HG03571 (cell line): ENCODE measurements around the gene EIF4E2.

Experiments used
- ATAC-seq: cut with Tn5 transposase; IDR thresholded peaks from one replicate; pipeline ENCODE4 v1.9.1; 2021; ENCODE audit not compliant: unreplicated experiment

The EIF4E2 gene

DNA sequence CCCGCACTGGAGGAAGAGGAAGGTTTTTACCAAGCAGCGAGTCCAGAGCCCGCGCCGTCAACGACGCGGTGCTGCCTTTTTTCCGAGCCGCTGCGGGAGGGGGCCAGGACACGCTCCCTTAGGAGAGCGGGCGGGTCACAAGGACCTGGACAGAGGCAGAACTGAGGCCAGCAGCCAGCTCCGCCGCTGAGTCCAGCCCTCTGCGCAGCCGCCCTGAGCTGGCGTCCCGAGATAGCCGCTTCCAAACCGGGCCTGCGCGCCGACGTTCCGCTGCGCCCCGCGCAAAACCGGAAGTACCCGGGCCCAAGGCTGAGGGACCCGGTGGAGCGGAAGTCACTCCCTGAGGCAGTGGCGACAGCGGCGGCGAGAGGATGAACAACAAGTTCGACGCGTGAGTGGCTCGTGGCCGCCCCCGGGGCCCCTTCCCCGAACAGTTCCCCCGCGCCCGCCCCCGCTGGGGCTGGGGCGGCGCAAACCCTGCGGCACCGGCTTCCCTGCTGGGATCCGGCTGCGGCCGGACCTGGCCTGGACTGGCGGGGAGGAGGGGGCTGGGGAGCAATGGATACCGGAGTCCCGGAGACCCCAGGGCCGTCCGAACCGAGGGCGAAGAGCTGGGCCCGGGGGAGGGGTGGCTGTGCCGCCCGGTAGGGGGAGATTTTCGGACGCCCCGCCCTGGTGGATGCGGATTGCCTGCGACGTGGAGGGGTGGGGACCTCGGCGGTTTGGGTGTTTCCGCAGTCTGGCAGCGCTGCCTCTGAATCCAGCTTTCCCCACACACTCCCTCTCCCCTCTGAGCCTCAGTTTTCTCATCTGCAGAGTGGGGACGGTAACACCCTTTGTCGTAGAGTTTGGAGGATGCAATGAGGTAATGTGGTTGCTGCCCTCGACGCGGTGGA, at the start of gene EIF4E2, which contains the start of gene TIGD1:
Gene EIF4E2 (plus strand): TSS at position 336 of the 896 bp plus-strand sequence. CDS start 36 bp downstream, at position 372.
Gene TIGD1 (minus strand): TSS at position 204 of the 896 bp plus-strand sequence. CDS start 675 bp downstream, outside the sequence.
- peak; percentile 93 for ATAC-seq

DNA sequence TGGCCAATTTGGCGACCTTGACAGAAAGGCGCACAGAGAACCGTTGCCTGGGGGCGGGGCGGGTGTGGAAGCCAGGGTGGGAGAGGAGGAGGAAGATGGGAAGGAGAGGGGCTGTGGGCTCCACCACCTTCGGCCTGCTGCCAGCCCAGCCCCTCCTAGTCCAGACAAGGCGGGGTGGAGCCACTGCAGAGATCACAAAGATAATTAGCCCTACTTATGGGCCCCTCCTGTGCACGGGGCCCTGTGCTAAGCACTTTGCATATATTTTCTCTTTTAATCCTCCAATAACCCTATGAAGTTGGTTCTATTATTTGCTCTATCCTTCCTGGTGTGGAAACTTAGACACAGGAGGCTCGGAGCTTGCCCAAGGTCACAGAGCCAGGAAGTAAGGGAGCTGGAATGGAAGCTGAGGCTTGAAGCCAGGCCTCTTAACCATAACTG, 49.1 kb upstream of the EIF4E2 start:
- no peak for ATAC-seq

DNA sequence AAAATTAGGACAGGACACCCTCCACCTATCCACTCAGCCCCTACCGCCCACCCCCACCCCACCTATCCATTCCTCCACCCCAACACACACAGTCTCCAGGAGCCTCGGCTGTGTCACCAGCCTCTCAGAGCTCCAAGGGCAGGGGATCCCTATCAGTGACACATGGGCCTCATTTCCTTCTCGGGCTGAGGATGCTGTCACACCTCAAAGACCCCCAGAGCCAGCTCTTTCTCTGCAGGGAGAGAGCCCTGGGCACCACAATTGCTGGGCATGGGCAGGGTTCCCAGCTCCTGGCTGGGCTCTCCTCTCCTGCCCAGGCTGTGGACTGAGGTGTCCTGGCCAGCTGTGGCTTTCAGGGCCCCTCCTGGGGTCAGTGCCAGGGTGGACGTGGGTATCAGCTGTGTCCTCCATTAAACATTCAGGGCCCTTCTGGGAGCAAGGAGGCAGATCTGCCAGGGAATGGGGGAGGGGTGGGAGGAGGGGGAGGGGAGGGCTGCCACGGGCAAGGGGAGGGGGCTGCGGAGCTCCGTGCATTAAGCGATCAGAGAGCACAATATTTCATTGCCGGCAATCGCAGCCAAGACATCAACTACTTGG, 48.6 kb upstream of the EIF4E2 start:
- no peak for ATAC-seq

DNA sequence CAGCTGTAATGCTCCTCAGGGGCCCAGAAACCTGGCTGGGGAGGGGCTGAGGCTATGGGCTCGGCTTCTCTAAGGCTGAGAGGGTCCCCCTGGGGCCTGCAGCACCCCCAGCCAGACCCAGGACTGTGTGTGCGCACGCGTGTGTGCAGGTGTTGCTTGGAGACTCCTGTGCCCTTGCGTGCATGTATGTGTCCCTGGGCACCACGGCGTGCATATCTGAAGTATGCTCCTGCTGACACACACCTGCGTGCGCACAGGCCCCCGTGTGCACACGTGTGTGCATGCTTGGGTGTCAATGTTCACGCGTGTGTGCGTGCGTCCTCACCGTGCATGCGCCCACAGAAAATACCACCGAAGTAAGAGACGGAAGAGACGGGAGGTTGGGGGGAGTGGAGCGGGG, 48.0 kb upstream of the EIF4E2 start:
- no peak for ATAC-seq

GRCh38 chr2:232502911-232503808, 47.3 kb upstream of the EIF4E2 start:
- ATAC-seq = no peak

DNA sequence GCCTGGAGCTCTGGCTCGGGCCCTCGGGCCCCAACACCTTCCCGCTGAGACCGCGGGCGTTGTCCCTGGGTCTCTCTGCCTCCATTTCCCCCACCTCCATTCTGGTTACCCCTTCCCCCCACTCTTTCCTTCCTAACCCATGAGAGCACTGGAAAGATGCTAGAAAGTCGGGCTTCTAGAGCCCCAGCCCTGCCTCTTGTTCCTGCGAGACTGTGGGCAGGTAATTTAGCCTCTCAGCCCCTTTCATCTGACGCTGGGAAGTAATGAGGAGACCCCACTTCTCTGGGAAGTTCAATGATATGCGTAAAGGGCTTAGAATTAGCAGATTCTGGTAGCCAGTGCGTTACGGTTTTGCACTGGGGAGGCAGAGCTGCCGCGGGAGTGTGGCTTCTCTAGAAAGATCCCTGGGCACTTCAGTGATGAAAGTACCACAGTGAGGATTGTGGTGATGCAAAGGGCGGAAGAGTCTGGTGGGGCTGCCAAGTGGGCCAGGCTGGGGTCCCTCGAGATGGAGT, 46.6 kb upstream of the EIF4E2 start:
- ATAC-seq = no peak

GRCh38 chr2:232504438-232504837, 46.1 kb upstream of the EIF4E2 start:
- no peak for ATAC-seq

DNA sequence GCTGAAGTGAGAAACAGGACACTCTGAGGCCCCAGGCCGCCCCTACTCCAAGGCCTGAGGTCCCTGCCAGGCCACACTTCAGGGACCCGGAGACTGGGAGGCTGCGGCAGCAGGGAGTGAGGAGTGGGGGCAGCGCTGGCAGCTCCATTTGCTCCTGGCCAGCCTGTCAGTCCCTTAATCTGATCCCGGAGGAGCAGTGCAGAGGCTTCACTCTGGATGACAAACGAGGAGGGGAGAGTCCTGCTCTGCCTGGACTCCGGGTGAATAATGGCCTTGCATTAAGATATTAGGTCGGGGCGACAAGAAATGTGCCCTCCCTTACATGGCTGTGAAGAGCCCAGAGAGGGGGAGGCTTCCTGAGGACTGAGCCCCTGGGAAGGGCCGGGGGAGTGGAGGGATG, 44.6 kb upstream of the EIF4E2 start:
- ATAC-seq = no peak

GRCh38 chr2:232506709-232507108, 43.8 kb upstream of the EIF4E2 start:
- no peak for ATAC-seq

DNA sequence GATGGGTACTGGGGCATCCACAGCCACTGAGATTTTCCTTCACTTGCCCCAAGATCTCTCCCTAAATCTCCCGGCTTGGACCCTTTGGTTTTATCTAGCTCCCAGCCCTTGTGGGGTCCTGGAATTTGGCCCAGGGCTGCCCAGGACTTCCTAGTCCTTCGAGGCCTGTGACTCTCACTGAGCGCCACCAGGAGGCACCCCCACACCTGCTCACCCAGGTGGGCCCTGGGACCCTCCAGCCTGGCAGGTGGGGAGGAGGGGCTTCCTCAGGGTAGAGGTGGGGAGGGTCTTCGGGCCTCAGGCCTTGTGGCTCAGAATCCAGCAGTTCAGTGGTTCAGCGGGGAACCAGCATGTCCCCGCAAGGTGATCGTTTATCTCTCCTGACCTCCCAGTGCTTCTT, 42.2 kb upstream of the EIF4E2 start:
- no peak for ATAC-seq

GRCh38 chr2:232511336-232511890, 39.1 kb upstream of the EIF4E2 start:
- ATAC-seq = no peak

DNA sequence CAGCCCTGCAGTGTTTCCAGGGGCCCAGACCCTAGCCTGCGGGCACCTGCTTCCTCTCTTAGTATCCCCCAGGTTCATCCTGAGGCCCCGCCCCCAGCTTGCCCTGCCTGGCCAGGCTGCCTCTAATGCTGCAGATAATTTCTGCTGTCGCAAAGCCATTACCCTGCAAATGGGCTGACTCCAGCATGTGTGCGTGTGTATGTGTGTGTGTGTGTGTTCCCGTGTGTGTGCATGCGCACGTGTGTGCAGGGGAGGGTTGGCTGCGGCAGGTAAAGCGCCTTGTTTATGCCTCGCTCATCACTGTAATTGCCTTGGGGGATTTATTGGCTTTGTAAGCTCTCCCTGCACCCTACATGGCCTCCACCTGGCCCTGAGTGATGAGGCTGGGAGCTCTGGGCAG, 37.9 kb upstream of the EIF4E2 start:
- ATAC-seq = no peak

DNA sequence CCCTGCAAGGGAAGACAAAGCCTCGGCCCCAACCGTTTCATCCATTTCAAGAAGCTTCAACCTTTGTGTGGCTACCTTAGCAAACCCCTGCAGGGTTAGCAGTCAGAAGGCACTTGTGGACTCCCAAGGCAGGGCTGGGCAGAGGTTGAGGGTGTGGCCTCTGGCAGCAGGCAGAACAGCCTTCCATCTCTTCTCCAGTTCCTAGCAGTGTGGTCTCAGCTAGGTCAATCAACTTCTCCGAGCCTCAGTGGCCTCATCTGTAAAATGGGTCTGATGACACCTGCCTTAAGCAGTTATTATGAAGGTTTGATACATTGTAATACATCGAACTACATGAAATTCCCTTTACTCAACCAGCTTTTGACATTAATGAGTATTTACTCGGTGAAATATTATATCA, 37.1 kb upstream of the EIF4E2 start:
- no peak for ATAC-seq

DNA sequence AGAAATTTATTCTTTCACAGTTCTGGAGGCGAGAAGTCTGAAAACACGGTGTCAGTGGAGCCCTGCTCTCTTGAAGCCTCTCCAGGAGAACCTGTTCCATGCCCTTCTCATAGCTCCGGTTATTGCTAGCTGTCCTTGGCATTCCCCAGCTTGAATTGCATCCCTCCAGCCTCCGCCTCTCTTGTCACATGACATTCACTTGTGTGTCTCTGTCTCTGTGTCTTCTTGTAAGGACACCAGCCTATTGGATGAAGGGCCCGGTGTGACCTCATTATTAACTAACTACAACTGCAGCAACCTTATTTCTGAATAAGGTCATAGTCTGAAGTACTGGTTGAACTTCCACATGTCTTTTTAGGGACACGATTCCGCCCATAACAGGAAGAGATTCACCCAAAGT, 34.9 kb upstream of the EIF4E2 start:
- no peak for ATAC-seq

DNA sequence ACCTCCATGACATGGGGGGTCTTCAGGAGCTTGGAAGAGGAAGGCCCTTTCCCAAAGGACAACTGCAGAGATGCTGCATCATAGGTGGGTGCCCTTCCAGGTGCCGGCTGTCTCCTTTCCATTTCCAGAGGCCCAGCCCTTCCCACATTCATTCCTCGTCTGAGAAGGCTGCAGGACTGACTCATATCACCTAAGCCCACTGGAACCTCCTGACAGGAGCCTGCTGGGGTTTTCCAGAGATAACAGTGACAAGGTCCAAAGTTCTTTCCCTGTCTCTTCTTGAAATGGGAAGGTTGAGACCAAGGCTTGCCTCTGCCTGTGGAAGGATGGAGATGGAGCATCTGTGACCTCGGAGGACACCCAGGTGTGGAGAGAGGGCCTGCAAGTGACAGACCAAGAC, 33.9 kb upstream of the EIF4E2 start:
- ATAC-seq = no peak

DNA sequence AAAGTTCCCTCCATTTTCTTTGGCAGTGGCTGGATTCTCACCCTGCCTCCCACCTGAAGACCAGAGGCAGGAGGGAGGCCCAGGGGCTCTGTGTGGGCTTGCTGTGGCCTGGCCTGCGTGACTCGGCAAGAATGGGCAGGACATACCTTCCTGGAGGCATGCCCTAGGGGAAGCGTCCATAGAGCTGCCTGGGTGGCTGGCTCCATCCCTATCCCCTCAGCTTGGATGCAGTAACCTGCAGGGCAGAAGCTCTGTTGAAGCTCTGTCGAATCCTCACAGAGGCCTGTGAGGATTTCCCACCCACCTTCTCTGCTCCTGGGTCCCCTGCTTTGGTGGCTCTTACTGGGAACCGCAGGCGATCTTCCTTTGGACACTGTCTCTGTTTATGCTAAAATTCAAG, 31.6 kb upstream of the EIF4E2 start:
- no peak for ATAC-seq

- no peak for ATAC-seq
These were observed 30.7 kb upstream of the EIF4E2 start, which contains the start of gene PRSS56 for GRCh38 chr2:232519581-232520438. PRSS56 (plus strand) TSS chr2:232520388; CDS start chr2:232520599, 211 bp downstream.

- no peak for ATAC-seq
These were observed 30.0 kb upstream of the EIF4E2 start for GRCh38 chr2:232520489-232520888.

DNA sequence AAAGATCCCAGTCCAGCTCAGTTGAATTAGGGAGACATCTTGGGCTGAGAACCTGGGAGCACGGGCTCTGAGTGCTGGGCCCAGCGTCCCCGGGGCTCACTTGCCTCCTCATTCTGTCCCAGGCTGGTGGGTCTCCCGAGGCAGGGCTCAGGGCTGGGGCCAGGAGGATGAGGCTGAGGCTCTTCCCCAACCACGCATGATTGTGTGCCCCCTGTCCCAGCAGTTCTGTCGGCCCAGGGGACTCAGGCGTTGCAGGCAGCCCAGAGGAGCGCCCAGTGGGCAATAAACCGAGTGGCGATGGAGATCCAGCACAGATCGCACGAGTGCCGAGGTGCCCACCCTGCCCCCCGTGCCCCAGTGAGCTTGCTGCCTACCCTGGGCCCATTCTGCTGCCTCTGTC, 29.4 kb upstream of the EIF4E2 start:
- no peak for ATAC-seq
